Measurements from ENCODE around the gene SH3GL2.

The SH3GL2 gene

GRCh38 chr9:17824616-17825264 is 245.9 kb downstream of the SH3GL2 start:
- Mint-ChIP-seq H3K9me3 (peaks cover 8% of the 10 kb centered on the region), H3K36me3 (no peaks in the 10 kb centered on the region), H3K27ac (no peak overlapping the region), H3K4me1 (no peaks in the 10 kb centered on the region), H3K4me3 (no peak overlapping the region)
- DNase-seq (ENCODE audit: low spot score in 2 of 2) (no peak), ATAC-seq (no peak)

- no peaks in the 10 kb centered on the region for H3K4me1 Mint-ChIP-seq
- DNase-seq (ENCODE audit: low spot score in 2 of 2) (no peak), ATAC-seq (no peak)
- no peak overlapping the region for H3K4me3 Mint-ChIP-seq
- H3K9me3 Mint-ChIP-seq = peaks cover 9% of the 10 kb centered on the region
- H3K36me3 Mint-ChIP-seq = no peaks in the 10 kb centered on the region
- no peak overlapping the region for H3K27ac Mint-ChIP-seq
Measured at GRCh38 chr9:17825265-17825659, 246.4 kb downstream of the SH3GL2 start.

GRCh38 chr9:17829064-17829463 is 250.2 kb downstream of the SH3GL2 start:
- peaks cover 12% of the 10 kb centered on the region for H3K9me3 Mint-ChIP-seq
- H3K27ac Mint-ChIP-seq = no peak overlapping the region
- H3K4me3 Mint-ChIP-seq = no peak overlapping the region
- no peaks in the 10 kb centered on the region for H3K36me3 Mint-ChIP-seq
- ATAC-seq (no peak), DNase-seq (ENCODE audit: low spot score in 2 of 2) (no peak)
- H3K4me1 Mint-ChIP-seq = no peaks in the 10 kb centered on the region

- Mint-ChIP-seq H3K27ac (no peak overlapping the region), H3K36me3 (no peaks in the 10 kb centered on the region), H3K4me3 (no peak overlapping the region), H3K4me1 (no peaks in the 10 kb centered on the region), H3K9me3 (peaks cover 12% of the 10 kb centered on the region)
- ATAC-seq (no peak), DNase-seq (ENCODE audit: low spot score in 2 of 2) (no peak)
Measured at GRCh38 chr9:17829812-17830385, 251.0 kb downstream of the SH3GL2 start.

GRCh38 chr9:17832812-17833211 is 253.9 kb downstream of the SH3GL2 start:
- no peak for DNase-seq (ENCODE audit: low spot score in 2 of 2)
- Mint-ChIP-seq H3K4me3 (no peak overlapping the region), H3K36me3 (no peaks in the 10 kb centered on the region), H3K27ac (no peak overlapping the region), H3K4me1 (no peaks in the 10 kb centered on the region), H3K9me3 (peaks cover 12% of the 10 kb centered on the region)
- ATAC-seq = no peak

GRCh38 chr9:17833846-17834245 is 255.0 kb downstream of the SH3GL2 start:
- ATAC-seq = no peak
- no peaks in the 10 kb centered on the region for H3K36me3 Mint-ChIP-seq

GRCh38 chr9:17837965-17838364 is 259.1 kb downstream of the SH3GL2 start:
- DNase-seq (ENCODE audit: low spot score in 2 of 2) (no peak), ATAC-seq (no peak)

More at GRCh38 chr9:17833846-17834245, 255.0 kb downstream of the SH3GL2 start:
- no peak for DNase-seq (ENCODE audit: low spot score in 2 of 2)
- no peak overlapping the region for H3K27ac Mint-ChIP-seq
- H3K9me3 Mint-ChIP-seq = peaks cover 7% of the 10 kb centered on the region
- no peak overlapping the region for H3K4me3 Mint-ChIP-seq
- no peaks in the 10 kb centered on the region for H3K4me1 Mint-ChIP-seq

GRCh38 chr9:17839776-17840175 is 260.9 kb downstream of the SH3GL2 start:
- H3K4me3 Mint-ChIP-seq = no peak overlapping the region
- ATAC-seq (no peak), DNase-seq (ENCODE audit: low spot score in 2 of 2) (no peak)
- no peaks in the 10 kb centered on the region for H3K4me1 Mint-ChIP-seq
- H3K9me3 Mint-ChIP-seq = peaks cover 11% of the 10 kb centered on the region
- H3K36me3 Mint-ChIP-seq = no peaks in the 10 kb centered on the region
- H3K27ac Mint-ChIP-seq = no peak overlapping the region

More at GRCh38 chr9:17837965-17838364, 259.1 kb downstream of the SH3GL2 start:
- Mint-ChIP-seq H3K27ac (no peak overlapping the region), H3K4me3 (no peak overlapping the region), H3K4me1 (no peaks in the 10 kb centered on the region), H3K9me3 (peaks cover 3% of the 10 kb centered on the region), H3K36me3 (no peaks in the 10 kb centered on the region)

GRCh38 chr9:17843236-17843635 is 264.4 kb downstream of the SH3GL2 start:
- DNase-seq (ENCODE audit: low spot score in 2 of 2) (no peak), ATAC-seq (no peak)
- no peaks in the 10 kb centered on the region for H3K36me3 Mint-ChIP-seq
- no peak overlapping the region for H3K4me3 Mint-ChIP-seq
- H3K9me3 Mint-ChIP-seq = peaks cover 14% of the 10 kb centered on the region
- no peaks in the 10 kb centered on the region for H3K4me1 Mint-ChIP-seq
- no peak overlapping the region for H3K27ac Mint-ChIP-seq

All from stimulated activated effector memory CD8-positive, alpha-beta T cell treated with anti-CD3 and anti-CD28 coated beads, Interleukin-12 subunit alpha, Interleukin-12 subunit beta, amount 100 ng/mL, for 72 hours (primary cell).